GM18520 (cell line): ENCODE data around the gene PGBD5.

Experiments
- ATAC-seq: cut with Tn5 transposase; IDR thresholded peaks from one replicate; pipeline ENCODE4 v1.9.1; 2021; ENCODE audit not compliant: unreplicated experiment

Gene PGBD5

GRCh38 chr1:230351514-230351913 is 74.6 kb downstream of the PGBD5 start:
- ATAC-seq = no peak

DNA sequence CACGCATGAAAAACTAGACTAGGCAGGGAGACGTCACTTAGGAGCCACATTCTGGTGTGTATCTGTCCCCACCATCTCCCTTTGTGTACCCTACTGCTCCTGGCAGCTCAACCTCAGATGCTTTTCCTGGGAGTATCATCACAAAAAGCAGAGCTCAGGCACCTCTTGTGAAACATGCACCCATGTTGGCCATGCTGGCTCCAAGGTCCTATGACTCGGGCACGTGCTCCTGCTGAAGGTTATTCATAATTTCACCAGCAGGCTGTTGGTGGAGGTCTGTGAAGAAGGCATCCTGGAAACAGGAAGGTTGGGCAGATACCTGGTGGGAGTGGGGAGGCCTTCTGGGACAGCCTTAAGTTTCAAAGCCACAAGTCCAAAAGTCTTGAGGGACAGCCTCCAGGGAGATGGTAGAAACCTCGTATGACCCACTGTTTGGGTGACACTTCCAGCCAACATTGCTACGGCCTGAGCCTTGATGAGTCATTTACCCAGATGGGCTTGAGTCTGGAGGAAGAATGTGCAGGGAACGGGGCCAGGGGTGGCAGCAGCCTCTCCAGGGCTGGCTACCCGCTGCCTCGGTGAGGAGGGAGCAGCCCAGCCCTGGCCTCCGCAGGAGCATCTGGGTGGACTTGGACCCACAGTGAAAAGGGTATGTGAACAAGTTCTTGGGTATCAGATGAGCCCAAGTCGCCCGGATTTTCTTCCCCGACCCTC is 75.8 kb downstream of the PGBD5 start:
- no peak for ATAC-seq

DNA sequence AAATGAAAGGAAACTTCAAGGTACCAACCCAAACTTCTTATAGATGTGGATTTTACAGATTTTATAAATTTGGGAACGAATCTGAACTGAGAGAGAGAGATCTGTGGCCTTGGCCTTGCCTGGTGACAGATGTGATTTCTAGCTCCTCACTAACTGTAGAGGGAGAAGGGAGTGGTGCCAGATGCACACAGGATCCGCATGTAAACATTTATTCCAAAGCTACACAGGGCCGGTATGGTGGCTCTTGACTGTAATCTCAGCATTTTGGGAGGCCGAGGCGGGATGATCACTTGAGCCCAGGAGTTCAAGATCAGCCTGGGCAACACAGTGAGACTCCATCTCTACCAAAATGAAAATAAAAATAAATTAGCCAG is 77.1 kb downstream of the PGBD5 start:
- ATAC-seq = no peak

DNA sequence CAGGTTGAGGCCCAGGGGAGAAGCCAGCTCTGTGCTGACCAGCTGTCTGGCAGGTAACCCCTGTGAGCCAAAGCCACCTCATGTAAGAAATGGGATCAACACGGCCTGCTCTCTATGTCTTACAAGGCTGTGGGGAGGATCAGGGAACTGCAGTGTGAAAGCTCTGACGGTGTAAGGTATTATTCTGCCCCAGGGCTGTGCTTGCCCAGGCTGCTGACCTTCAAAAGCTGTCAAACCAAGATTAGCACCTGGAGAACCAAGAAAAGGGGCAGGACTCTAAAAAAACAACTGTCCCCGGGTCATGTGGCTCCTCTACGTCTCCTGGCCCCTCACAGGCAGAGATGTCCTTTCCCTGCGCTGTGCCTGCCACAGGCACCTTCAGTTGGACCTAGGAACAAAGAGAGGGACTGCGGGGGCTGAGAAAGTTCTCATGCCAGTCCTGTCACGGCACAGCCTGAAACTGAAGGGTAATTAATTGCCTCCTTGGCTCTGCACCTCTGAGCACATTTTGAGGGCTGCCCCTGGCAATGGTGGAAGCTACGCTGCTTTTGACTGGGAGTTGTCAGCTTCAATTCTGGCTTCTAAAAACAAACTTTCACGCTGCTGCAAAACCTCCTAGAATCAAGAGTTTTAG is 77.6 kb downstream of the PGBD5 start:
- ATAC-seq = no peak

- no peak for ATAC-seq
Observed at GRCh38 chr1:230347896-230348295, 78.2 kb downstream of the PGBD5 start.

- no peak for ATAC-seq
Observed at GRCh38 chr1:230345139-230345885, 80.8 kb downstream of the PGBD5 start.

GRCh38 chr1:230342699-230343098 is 83.4 kb downstream of the PGBD5 start:
- no peak for ATAC-seq

- ATAC-seq = no peak
Observed at GRCh38 chr1:230342019-230342418, 84.1 kb downstream of the PGBD5 start.

DNA sequence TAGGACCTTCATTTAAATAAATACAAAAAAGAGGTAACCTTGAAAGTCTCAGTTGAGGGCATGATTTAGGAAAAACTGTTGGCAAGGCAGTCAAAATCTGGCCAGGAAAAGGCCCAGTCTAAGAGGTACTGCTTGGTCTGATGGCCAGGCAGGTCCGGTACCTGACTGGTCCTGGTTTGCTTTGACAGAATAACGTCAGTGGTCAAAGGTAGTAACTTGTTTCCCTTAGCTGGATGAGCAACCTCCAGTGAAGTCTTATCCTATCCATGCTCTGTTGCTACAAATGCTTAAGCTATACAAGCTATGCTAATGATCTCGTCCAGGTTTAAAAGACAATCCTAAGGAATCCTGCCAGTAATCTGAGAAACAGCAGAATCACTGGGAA is 85.0 kb downstream of the PGBD5 start:
- no peak for ATAC-seq

DNA sequence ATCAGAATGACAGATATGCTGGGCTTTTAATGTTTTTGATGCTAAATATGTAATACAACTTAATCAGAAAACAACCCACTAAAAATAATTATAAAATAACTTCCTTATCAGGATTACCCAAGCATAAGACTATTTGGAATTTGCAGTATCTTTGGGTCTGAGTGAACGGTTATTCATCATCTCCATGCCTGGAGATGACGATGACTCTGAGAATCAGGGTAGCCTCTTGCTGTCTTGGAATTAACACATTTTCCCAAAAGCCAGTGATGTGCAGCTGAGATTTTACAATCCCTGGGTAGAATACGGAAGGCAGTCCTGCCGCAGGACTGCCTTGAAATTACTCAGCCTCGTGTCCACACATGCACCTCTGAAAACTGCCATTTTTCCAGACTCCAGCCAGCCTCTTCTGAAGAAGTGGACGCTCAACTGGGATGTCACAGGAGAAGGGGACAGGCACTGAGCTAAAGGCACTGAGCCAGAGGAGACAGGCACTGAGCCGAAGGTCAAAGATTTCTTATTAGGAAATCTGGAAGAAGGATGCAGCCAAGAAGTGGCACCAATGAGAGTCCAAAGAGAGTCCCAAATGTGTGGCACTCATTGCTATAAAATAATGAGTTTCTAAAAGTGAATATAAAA is 85.5 kb downstream of the PGBD5 start:
- no peak for ATAC-seq

DNA sequence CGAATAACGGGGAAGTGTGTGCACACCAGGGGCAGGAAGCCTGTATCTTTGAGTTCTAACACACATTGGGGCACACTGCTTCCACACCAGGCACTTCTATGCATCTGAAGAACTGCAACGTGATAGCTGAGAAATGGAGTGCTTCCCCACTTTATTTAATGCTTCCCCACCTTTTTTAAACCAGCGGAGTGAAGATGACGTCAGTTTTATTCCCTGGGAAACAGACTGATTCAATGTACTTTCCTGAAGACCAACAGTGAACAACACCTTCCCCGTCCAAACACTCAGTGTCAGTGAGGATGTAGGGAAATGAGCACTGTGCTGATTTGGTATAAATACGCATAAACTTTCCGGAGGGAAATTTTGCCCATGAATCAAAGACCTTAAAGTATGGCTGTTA is 87.1 kb downstream of the PGBD5 start:
- ATAC-seq = no peak

- ATAC-seq = no peak
Observed at GRCh38 chr1:230337266-230337665, 88.9 kb downstream of the PGBD5 start.

DNA sequence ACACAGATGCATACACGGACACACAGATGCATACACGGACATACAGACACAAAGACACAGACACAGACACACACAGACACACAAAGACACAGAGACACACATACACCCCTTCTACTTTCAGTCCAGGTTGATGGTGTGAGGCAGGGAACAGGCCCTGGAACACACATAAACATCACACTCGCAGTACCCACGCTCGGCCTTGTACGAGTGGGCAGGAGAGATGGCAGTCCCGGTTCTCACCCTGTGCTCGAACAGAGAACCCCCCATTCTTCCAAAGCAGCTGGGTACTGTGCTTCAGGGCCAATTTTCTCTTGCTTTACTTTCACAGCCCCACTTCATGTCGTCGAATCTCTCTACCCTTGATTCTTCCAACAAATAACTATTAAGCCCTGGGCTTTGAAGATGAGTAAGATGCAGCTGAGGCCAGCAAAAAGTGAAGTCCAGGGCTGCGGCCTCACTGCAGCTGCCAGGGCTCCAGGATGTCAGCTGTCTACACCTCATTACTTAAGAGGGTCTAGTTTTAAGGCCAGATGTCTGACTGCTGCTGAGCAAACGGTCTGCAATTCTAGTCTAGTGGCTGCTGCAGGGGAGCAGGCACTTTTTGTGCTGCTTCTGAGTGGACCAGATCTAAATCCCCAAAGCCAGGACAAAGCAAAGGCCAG is 90.1 kb downstream of the PGBD5 start:
- no peak for ATAC-seq

GRCh38 chr1:230334447-230334837 is 91.7 kb downstream of the PGBD5 start:
- no peak for ATAC-seq

GRCh38 chr1:230333590-230334446 is 92.3 kb downstream of the PGBD5 start:
- no peak for ATAC-seq

DNA sequence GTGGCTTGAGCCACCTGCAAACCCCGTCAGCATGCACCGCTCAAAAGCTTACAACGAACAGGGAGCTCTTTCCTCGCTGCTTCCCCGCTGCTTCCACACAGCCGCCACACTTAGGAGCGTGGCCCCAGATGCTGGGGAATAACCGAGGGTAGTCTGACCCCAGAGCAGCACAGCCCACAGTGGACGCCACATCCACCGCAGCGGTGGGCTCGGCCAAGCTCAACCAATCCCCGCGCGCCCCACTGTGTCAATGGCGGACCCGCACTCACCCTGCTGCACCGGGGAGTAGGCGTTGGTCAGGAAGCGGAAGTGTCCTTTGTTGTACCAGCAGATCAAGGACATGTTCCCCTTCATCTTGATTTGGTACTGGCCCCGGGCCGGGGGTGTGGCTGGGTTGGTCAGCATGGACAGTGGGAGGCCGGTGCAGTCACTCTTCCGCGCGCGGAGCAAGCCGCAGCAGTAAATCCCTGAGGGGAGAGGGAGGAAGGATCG is 93.5 kb downstream of the PGBD5 start:
- no peak for ATAC-seq

DNA sequence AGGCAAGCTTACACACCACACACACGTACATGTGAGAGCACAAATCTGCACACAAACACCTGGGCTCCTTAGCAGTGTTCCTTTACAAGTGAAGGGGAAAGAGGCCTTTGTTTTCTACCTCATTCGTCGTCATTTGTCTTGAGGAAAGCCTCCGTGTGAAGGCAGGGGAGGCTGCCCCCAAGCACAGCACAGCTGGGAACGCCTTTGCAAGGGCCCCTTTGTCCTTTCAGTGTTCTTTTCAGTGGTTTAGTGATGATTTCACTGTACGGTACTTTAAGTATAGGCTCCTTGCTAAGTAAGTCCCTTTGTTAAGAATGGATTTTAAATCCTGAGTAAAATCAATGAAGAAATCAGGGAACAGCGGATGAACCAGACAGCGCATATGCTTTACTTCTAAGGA is 94.1 kb downstream of the PGBD5 start:
- ATAC-seq = no peak

GRCh38 chr1:230330157-230330556 is 96.0 kb downstream of the PGBD5 start:
- no peak for ATAC-seq

DNA sequence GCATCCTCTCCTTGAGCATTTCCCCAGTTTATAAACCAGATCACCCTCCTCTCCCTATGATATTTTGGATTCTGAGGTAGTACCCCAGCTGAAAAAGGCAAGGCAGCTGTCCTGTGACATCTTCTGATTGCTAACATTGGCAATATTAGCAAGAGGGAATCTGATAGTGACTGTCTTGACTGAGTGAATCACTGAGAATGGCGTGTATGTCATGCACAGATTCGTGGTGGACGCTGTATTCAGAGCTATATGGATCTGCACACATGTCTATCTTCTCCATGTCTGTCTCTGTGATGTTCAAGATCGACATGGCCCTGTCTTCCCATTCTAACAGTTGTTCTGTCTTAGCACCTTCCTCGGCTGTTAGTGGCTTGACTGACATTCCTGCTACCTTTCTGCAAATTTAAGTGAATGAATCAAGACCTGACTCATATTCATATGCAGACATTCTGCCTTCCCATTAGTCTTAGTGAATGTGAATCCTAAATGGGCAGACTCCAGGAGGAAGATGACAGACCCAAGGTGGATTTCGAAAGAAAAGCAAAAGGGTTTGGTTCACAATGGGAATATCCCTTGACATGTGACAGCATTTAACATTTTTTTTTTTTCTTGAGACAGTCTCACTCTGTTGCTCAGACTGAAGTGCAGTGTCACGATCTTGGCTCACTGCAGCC is 97.7 kb downstream of the PGBD5 start:
- ATAC-seq = no peak

GRCh38 chr1:230327892-230328284 is 98.2 kb downstream of the PGBD5 start:
- no peak for ATAC-seq
